Nephron progenitor cell (in vitro differentiated cells): ENCODE results near the gene LCP1.

ENCODE experiments used
- DNase-seq: peaks from one replicate; pipeline ENCODE4 v3.0.0; 2021
- H3K27ac Mint-ChIP-seq: 2 replicates; pipeline ENCODE4 v1.8.0; 2021; ENCODE audit warnings: mild to moderate bottlenecking, moderate library complexity, mixed read lengths
- H3K27me3 Mint-ChIP-seq: 2 replicates; pipeline ENCODE4 v1.8.0; 2021; ENCODE audit warnings: mild to moderate bottlenecking, low read depth, mixed read lengths; ENCODE audit not compliant: poor library complexity
- H3K36me3 Mint-ChIP-seq: 2 replicates; pipeline ENCODE4 v1.8.0; 2021; ENCODE audit warnings: low read depth, mixed read lengths
- H3K4me1 Mint-ChIP-seq: 2 replicates; pipeline ENCODE4 v1.8.0; 2021; ENCODE audit warnings: mixed read lengths
- H3K4me3 Mint-ChIP-seq: 2 replicates; pipeline ENCODE4 v1.8.0; 2021; ENCODE audit warnings: mild to moderate bottlenecking, moderate library complexity, mixed read lengths
- H3K9me3 Mint-ChIP-seq: 2 replicates; pipeline ENCODE4 v1.8.0; 2021; ENCODE audit warnings: mild to moderate bottlenecking, moderate library complexity, mixed read lengths
- CTCF ChIP-seq: fragments of 200-600 bp; sonication (generic); IDR thresholded peaks from 2 replicates; pipeline ENCODE4 v1.5.0; 2021; ENCODE audit warnings: antibody characterized with exemption

The LCP1 gene

GRCh38 chr13:46160065-46160464, 21.9 kb downstream of the LCP1 start:
- Mint-ChIP-seq H3K4me1 (no peaks in the 10 kb centered on the region), H3K36me3 (peaks cover 7% of the 10 kb centered on the region), H3K27ac (no peak overlapping the region), H3K9me3 (peaks cover 8% of the 10 kb centered on the region), H3K4me3 (no peak overlapping the region), H3K27me3 (no peaks in the 10 kb centered on the region)
- no peak for TF ChIP-seq CTCF
- no peak for DNase-seq

- no peak overlapping the region for H3K4me3 Mint-ChIP-seq
- H3K27ac Mint-ChIP-seq, result no peak overlapping the region
- H3K4me1 Mint-ChIP-seq, result no peaks in the 10 kb centered on the region
- H3K36me3 Mint-ChIP-seq, result peaks cover 7% of the 10 kb centered on the region
- no peak for TF ChIP-seq CTCF
- H3K27me3 Mint-ChIP-seq, result no peaks in the 10 kb centered on the region
- DNase-seq, result no peak
- H3K9me3 Mint-ChIP-seq, result peaks cover 8% of the 10 kb centered on the region
Observed at GRCh38 chr13:46158983-46159382, 23.0 kb downstream of the LCP1 start.

GRCh38 chr13:46158222-46158621, 23.8 kb downstream of the LCP1 start:
- peaks cover 4% of the 10 kb centered on the region for H3K27me3 Mint-ChIP-seq
- H3K4me3 Mint-ChIP-seq, result no peak overlapping the region

GRCh38 chr13:46154136-46154801, 27.7 kb downstream of the LCP1 start:
- no peaks in the 10 kb centered on the region for H3K36me3 Mint-ChIP-seq
- peaks cover 5% of the 10 kb centered on the region for H3K27me3 Mint-ChIP-seq
- no peak overlapping the region for H3K4me3 Mint-ChIP-seq
- TF ChIP-seq CTCF, result no peak
- no peaks in the 10 kb centered on the region for H3K4me1 Mint-ChIP-seq
- no peaks in the 10 kb centered on the region for H3K9me3 Mint-ChIP-seq
- DNase-seq, result no peak
- no peak overlapping the region for H3K27ac Mint-ChIP-seq

More at GRCh38 chr13:46158222-46158621, 23.8 kb downstream of the LCP1 start:
- Mint-ChIP-seq H3K9me3 (peaks cover 8% of the 10 kb centered on the region), H3K36me3 (peaks cover 7% of the 10 kb centered on the region), H3K27ac (no peak overlapping the region), H3K4me1 (no peaks in the 10 kb centered on the region)
- TF ChIP-seq CTCF, result no peak
- no peak for DNase-seq

GRCh38 chr13:46152627-46153328, 29.2 kb downstream of the LCP1 start:
- Mint-ChIP-seq H3K4me1 (no peaks in the 10 kb centered on the region), H3K9me3 (no peaks in the 10 kb centered on the region), H3K36me3 (no peaks in the 10 kb centered on the region), H3K27me3 (peaks cover 5% of the 10 kb centered on the region), H3K27ac (no peak overlapping the region), H3K4me3 (no peak overlapping the region)
- TF ChIP-seq CTCF, result no peak
- DNase-seq, result no peak
